CD4-positive, CD25-positive, alpha-beta regulatory T cell (primary cell): ENCODE measurements around the gene PTPN7. TPM values are rescaled to one million over a fixed set of nuclear protein-coding genes. Genes with fewer than 3 reads are reported as not detected.

Experiments
- ATAC-seq, 2 donors: fragments of 150-1000 bp; cut with Tn5 transposase; one replicate each; pipeline ENCODE4 v1.10.0; 2021; ENCODE audit warnings: low read depth in 2 of 2, moderate number of reproducible peaks in 2 of 2, moderate library complexity in 1 of 2
- DNase-seq, 3 donors: peaks; one replicate each; pipeline versions ENCODE4 v3.0.0 to v3.0.0-alpha.2; 2012 to 2022; ENCODE audit warnings: mixed read lengths in 1 of 3
- H3K27ac ChIP-seq: one replicate; pipeline ENCODE4 v1.7.0; 2013; ENCODE audit warnings: mild to moderate bottlenecking, low read length; ENCODE audit not compliant: insufficient read depth, poor library complexity, severe bottlenecking
- H3K27me3 ChIP-seq: one replicate; pipeline ENCODE4 v1.7.0; 2013; ENCODE audit warnings: low read length; ENCODE audit not compliant: control insufficient read depth, insufficient read depth
- H3K36me3 ChIP-seq: one replicate; pipeline ENCODE4 v1.7.0; 2013; ENCODE audit warnings: mild to moderate bottlenecking, low read length, moderate library complexity; ENCODE audit not compliant: control insufficient read depth, insufficient read depth
- H3K4me1 ChIP-seq: 2 replicates; pipeline ENCODE4 v1.7.0; 2013; ENCODE audit warnings: mild to moderate bottlenecking, low read length; ENCODE audit not compliant: insufficient read depth, control insufficient read depth, poor library complexity, severe bottlenecking
- H3K4me3 ChIP-seq: one replicate; pipeline ENCODE4 v1.7.0; 2013; ENCODE audit warnings: low read depth, mild to moderate bottlenecking, low read length, moderate library complexity
- H3K9me3 ChIP-seq, 2 experiments: 1 replicate in 1 of 2; 2 replicates in 1 of 2; pipeline ENCODE4 v1.7.0; 2013; ENCODE audit warnings: low read length in 2 of 2, mild to moderate bottlenecking in 1 of 2, moderate library complexity in 1 of 2; ENCODE audit not compliant: control insufficient read depth in 2 of 2
- H3K27ac Mint-ChIP-seq, 3 donors: one replicate each; pipeline ENCODE4 v1.8.0; 2020 to 2022; ENCODE audit warnings: mild to moderate bottlenecking in 3 of 3, mixed read lengths in 3 of 3, moderate library complexity in 2 of 3
- H3K27me3 Mint-ChIP-seq: one replicate; pipeline ENCODE4 v1.8.0; 2022; ENCODE audit warnings: mild to moderate bottlenecking, mixed read lengths
- H3K36me3 Mint-ChIP-seq: one replicate; pipeline ENCODE4 v1.8.0; 2020; ENCODE audit warnings: mixed read lengths
- H3K4me1 Mint-ChIP-seq, 4 donors: one replicate each; pipeline ENCODE4 v1.8.0; 2020 to 2022; ENCODE audit warnings: mixed read lengths in 4 of 4, mild to moderate bottlenecking in 1 of 4
- H3K4me3 Mint-ChIP-seq, 4 donors: one replicate each; pipeline ENCODE4 v1.8.0; 2020 to 2022; ENCODE audit warnings: mild to moderate bottlenecking in 4 of 4, mixed read lengths in 4 of 4, moderate library complexity in 3 of 4
- H3K9me3 Mint-ChIP-seq, 7 donors: one replicate each; pipeline ENCODE4 v1.8.0; 2020 to 2022; ENCODE audit warnings: mixed read lengths in 7 of 7, mild to moderate bottlenecking in 3 of 7, moderate library complexity in 2 of 7
- polyA plus RNA-seq, 4 donors: library from polyadenylated mRNA; unstranded; fragments of 300-500 nt; fragmentation: Illumina TruSeq; gene quantifications; one replicate each; pipeline ENCODE4 v1.2.3, GENCODE V29; 2021
- total RNA-seq: library from RNA; stranded (reverse); gene quantifications from one replicate; pipeline ENCODE4 v1.2.3, GENCODE V29; 2022

Gene PTPN7
- total and polyA plus RNA-seq, 5 donors from 2014 or later, result 57.5 to 124 (median 78.0) TPM

DNA sequence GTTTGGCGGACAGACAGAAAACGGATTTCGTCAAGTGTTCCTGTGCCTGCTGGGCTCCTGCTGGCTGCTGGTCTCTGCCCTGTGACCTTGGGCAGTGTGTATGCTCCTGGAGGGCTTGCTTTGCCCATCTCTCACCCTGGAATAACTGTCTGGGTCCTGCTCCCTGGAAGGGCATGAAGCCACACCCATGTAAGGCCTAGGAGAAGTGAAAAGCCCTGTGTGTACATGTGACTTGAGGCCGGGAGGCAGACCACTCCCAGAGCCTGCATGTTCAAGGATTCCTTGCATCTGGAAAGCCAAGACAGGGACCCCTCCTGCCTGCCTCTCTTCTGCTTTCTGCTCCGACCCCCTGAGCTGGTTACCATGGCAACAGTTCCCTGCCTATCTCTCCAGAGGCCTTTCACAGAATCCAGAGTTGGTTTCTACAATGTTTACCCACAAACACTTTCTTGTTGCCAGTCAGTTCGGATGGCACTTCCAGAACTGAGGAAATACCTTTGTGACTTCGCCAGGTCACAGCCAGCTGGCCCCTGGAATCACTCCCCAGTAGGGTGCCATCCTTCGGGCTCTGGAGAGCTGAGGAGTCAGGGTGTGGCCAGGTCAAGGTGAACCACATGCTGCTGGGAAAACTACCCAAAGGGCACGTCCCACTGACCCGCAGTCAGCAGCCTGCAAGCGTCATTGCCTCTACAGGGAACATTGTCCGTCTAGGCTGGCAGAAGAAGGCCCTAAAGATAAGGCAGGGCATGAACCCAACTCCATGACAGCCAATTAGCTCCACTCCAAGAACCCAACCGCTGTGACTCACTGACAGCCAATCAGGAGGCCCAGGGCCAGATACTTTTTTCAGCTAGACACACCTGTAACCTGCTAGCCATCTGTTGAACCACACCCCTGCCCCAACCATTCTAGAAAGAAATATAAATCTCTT, 52.3 kb downstream of the PTPN7 start:
- no peaks in the 10 kb centered on the region for H3K4me1 ChIP-seq
- Mint-ChIP-seq H3K9me3 (no peaks in the 10 kb centered on the region), H3K4me3 (no peak overlapping the region), H3K4me1 (no peaks in the 10 kb centered on the region), H3K27ac (no peak overlapping the region), H3K27me3 (peaks cover 21% of the 10 kb centered on the region), H3K36me3 (no peaks in the 10 kb centered on the region)
- no peaks in the 10 kb centered on the region for H3K36me3 ChIP-seq
- H3K9me3 ChIP-seq, result no peaks in the 10 kb centered on the region
- H3K27me3 ChIP-seq, result no peaks in the 10 kb centered on the region
- H3K4me3 ChIP-seq, result no peak overlapping the region
- no peak overlapping the region for H3K27ac ChIP-seq
- ATAC-seq (no peak), DNase-seq (no peak)

DNA sequence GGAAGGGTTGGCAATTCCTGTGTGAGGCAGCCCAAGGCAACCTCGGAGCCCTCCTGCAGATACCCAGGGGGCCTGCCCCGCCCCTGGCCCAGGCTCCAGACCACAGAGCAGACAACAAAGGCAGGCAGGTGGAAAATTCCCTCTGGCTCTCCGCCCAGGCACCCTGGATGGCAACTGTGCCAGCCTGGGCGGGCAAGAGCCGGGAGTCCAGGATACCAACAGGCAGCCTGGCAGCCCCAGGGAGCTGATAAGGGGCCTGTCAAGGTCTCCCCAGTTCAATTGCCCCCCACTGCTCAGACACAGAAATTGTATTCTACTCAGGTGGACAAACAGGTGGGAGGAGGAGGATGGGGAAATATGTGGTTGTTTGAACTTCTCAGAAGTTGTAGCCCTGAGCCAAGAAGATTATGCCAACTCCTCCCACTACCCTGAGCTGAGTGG, 53.1 kb downstream of the PTPN7 start:
- Histone ChIP-seq H3K27ac (no peak overlapping the region), H3K27me3 (no peaks in the 10 kb centered on the region), H3K4me3 (no peak overlapping the region), H3K9me3 (no peaks in the 10 kb centered on the region), H3K36me3 (no peaks in the 10 kb centered on the region), H3K4me1 (no peaks in the 10 kb centered on the region)
- H3K36me3 Mint-ChIP-seq, result no peaks in the 10 kb centered on the region
- H3K4me3 Mint-ChIP-seq, result no peak overlapping the region
- no peaks in the 10 kb centered on the region for H3K9me3 Mint-ChIP-seq
- no peaks in the 10 kb centered on the region for H3K4me1 Mint-ChIP-seq
- ATAC-seq, result no peak
- H3K27ac Mint-ChIP-seq, result no peak overlapping the region
- H3K27me3 Mint-ChIP-seq, result peaks cover 21% of the 10 kb centered on the region
- DNase-seq, result no peak

DNA sequence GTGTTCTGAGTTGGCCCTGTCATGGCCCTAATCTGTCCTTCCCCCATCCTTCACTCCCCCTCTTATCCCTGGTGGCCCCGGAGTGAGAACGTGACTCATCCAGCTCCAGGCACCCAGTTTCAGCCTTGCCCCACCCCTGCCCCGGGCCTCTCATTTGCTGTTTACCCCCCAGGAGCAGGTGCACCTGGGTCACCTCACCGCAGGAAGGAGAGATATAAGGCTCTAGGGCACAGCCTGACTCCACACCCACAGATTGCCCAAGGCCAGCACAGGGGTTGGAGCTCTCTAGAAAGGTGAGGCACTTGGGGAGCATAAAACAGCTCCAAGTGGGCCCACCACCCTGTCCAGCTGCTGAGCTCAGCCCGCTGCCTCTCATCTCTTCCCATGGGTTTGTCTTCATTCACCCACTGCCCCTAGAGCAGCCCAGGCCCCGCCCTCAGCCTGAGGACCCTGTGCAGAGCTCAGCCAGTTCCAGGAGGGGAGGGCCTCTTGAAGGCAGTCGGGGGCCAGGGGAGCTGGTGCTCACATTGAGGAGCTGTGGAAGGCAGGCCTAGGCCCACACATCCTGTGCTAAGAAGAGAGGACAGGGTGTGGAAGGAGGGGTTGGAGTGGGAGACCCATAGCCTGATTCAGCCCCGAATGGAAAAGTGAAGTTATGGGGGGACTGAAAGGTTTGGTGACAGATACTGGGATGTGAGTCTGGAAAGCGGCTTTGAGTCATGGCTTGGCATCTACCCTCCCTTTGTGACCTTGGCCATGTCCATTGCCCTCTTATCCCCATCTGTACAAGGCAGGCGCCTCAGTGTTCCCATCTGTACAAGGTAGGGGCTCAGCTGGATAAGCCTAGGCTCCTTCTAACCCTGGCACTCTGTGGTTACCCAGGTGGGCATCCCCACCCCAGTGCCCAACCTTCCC, 53.8 kb downstream of the PTPN7 start:
- Mint-ChIP-seq H3K4me3 (no peak overlapping the region), H3K36me3 (no peaks in the 10 kb centered on the region), H3K9me3 (no peaks in the 10 kb centered on the region), H3K4me1 (no peaks in the 10 kb centered on the region), H3K27me3 (peaks cover 22% of the 10 kb centered on the region), H3K27ac (no peak overlapping the region)
- no peaks in the 10 kb centered on the region for H3K36me3 ChIP-seq
- DNase-seq (no peak), ATAC-seq (no peak)
- no peaks in the 10 kb centered on the region for H3K4me1 ChIP-seq
- no peaks in the 10 kb centered on the region for H3K27me3 ChIP-seq
- no peaks in the 10 kb centered on the region for H3K9me3 ChIP-seq
- H3K27ac ChIP-seq, result no peak overlapping the region
- H3K4me3 ChIP-seq, result no peak overlapping the region

DNA sequence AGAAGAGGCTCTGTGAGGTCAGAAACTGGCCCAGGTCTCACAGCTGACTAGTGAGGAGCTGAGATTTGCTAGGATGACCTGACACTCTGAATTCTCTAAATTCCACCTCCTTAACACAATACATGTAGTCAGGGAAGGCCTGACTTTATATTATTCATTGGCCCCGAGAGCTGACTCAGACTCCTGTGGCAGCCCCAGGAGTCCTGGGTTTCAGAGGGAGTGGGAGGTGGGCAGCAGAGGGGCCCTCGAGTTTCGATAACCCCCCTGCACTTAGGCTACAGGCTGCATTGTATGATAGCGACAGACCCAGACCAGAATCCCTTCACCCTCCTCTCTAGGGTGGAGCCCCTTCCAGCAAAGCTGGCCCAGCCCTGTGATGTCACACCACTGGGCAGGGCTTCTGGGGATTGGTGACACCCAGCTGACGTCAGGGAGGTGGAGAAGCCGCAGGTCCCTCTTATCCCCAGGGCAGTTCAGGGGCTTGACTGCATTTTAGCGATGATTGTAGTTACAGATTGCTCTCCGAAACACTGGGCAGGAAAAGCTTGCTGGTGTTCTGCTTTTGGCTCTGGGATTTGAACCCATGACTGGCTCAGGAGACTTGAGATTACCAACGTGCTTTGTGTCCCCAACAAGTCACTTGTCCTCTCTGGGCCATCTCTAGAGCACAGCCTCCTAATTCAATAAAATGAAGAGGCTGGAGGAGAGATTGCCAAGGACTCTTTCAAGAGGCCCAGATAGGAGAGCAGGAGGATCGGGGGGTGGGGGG, 54.6 kb downstream of the PTPN7 start:
- ATAC-seq (no peak), DNase-seq (no peak)
- H3K9me3 Mint-ChIP-seq, result no peaks in the 10 kb centered on the region
- no peaks in the 10 kb centered on the region for H3K27me3 ChIP-seq
- H3K27ac ChIP-seq, result no peak overlapping the region
- H3K36me3 ChIP-seq, result no peaks in the 10 kb centered on the region
- no peaks in the 10 kb centered on the region for H3K4me1 Mint-ChIP-seq
- no peak overlapping the region for H3K4me3 Mint-ChIP-seq
- H3K9me3 ChIP-seq, result no peaks in the 10 kb centered on the region
- no peak overlapping the region for H3K4me3 ChIP-seq
- H3K27ac Mint-ChIP-seq, result no peak overlapping the region
- H3K36me3 Mint-ChIP-seq, result no peaks in the 10 kb centered on the region
- peaks cover 31% of the 10 kb centered on the region for H3K27me3 Mint-ChIP-seq
- H3K4me1 ChIP-seq, result no peaks in the 10 kb centered on the region

DNA sequence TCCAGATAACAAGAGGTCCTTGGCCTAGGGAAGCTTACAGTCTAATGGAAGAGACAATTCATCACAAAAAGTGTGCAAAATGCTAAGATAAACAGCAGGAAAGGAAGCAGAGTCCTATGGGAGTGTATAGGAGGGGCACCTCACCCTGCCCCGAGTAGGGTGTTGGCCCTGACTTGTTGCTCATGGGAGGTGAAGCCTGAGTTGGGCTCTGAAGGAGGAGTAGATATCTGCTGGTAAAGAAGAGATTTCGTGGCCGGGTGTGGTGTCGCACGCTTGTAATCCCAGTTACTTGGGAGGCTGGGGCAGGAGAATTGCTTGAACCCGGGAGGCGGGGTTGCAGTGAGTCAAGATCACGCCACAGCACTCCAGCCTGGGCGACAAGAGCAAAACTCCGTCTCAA, 56.3 kb downstream of the PTPN7 start:
- no peaks in the 10 kb centered on the region for H3K36me3 ChIP-seq
- Mint-ChIP-seq H3K4me3 (no peak overlapping the region), H3K27ac (no peak overlapping the region), H3K4me1 (no peaks in the 10 kb centered on the region), H3K9me3 (no peaks in the 10 kb centered on the region), H3K27me3 (peaks cover 23% of the 10 kb centered on the region), H3K36me3 (no peaks in the 10 kb centered on the region)
- H3K27ac ChIP-seq, result no peak overlapping the region
- H3K4me1 ChIP-seq, result no peaks in the 10 kb centered on the region
- ATAC-seq (no peak), DNase-seq (no peak)
- H3K9me3 ChIP-seq, result no peaks in the 10 kb centered on the region
- no peaks in the 10 kb centered on the region for H3K27me3 ChIP-seq
- no peak overlapping the region for H3K4me3 ChIP-seq

DNA sequence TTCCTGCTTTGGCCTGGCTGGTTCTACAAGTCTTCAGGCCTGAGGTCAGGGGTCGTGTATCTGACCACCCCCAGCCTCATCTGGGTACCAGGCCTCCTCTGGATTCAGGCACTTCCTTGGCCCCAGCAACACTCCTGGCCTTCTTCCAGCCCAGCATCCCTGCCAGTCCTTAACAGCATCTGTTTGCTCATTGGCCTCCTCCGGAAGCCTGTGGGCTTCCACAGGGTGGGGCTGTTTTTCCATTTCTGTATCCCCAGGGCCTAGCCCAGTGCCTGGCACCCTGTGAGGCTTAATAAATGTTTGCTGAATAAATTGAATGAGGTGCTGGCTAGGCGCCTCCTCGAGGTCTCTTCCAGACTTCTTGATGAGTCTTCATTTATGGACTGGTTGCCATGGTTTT, 59.2 kb downstream of the PTPN7 start:
- Histone ChIP-seq H3K4me3 (no peak overlapping the region), H3K36me3 (no peaks in the 10 kb centered on the region), H3K4me1 (no peaks in the 10 kb centered on the region), H3K9me3 (no peaks in the 10 kb centered on the region), H3K27me3 (no peaks in the 10 kb centered on the region), H3K27ac (no peak overlapping the region)
- DNase-seq (no peak), ATAC-seq (no peak)
- Mint-ChIP-seq H3K36me3 (no peaks in the 10 kb centered on the region), H3K4me1 (no peaks in the 10 kb centered on the region), H3K27me3 (peaks cover 23% of the 10 kb centered on the region), H3K9me3 (no peaks in the 10 kb centered on the region), H3K4me3 (no peak overlapping the region), H3K27ac (no peak overlapping the region)
